Peyer's patch (tissue), 4 donors: ENCODE data around the gene MYRIP.
"Not testable (repeated sequence)": the region's sequence is repeated elsewhere in the genome, so short reads cannot be mapped to it uniquely, and the experiment has no call there.

Experiments
- CTCF ChIP-seq, 6 experiments: fragments of 450-650 bp in 4 of 6; fragments of 200-600 bp in 2 of 6; sonication (generic) in 1 of 6; IDR thresholded peaks; one replicate each; pipeline ENCODE4 v1.5.1; 2017 to 2019; ENCODE audit warnings: antibody characterized with exemption in 6 of 6, mild to moderate bottlenecking in 3 of 6, moderate library complexity in 1 of 6
- POLR2A ChIP-seq, 2 donors: fragments of 450-650 bp; IDR thresholded peaks; one replicate each; pipeline ENCODE4 v1.5.1; 2017; ENCODE audit warnings: antibody characterized with exemption in 2 of 2, mild to moderate bottlenecking in 2 of 2, moderate library complexity in 2 of 2

- TF ChIP-seq CTCF, POLR2A (IDR thresholded peaks at IDR 0.05): not testable (repeated sequence)
Measured at GRCh38 chr3:39766909-39767308, 42.5 kb upstream of the MYRIP start.
